NCI-H524 (cell line): ENCODE results near the gene F11R.
"Not testable (repeated sequence)": the region's sequence is repeated elsewhere in the genome, so short reads cannot be mapped to it uniquely, and the experiment has no call there.

Experiments used
- DNase-seq, 2 experiments: peaks; one replicate each; lab custom pipeline; 2025; lab: John Stamatoyannopoulos, UW

Gene F11R

GRCh38 chr1:160971618-160972056 is 49.3 kb downstream of the F11R start:
- no peak for DNase-seq

- DNase-seq, result peak; percentile 13 to 46
These were observed 57.4 kb downstream of the F11R start for GRCh38 chr1:160963521-160963920.

GRCh38 chr1:160961419-160961818 is 59.5 kb downstream of the F11R start:
- no peak for DNase-seq

- no peak for DNase-seq
These were observed 64.0 kb downstream of the F11R start for GRCh38 chr1:160956966-160957365.

- DNase-seq, result peak; percentile 7 to 10
These were observed 66.5 kb downstream of the F11R start, which contains the start of gene ITLN2 for GRCh38 chr1:160954158-160955104. Gene ITLN2 (minus strand): TSS chr1:160954809. CDS start chr1:160954741, 68 bp downstream.

- no peak for DNase-seq
These were observed 67.9 kb downstream of the F11R start for GRCh38 chr1:160953030-160953429.

- DNase-seq, result no peak
These were observed 68.8 kb downstream of the F11R start for GRCh38 chr1:160952129-160952510.

GRCh38 chr1:160951443-160952128 is 69.4 kb downstream of the F11R start:
- DNase-seq, result peak in 1 of 2 experiments; percentile 25

- DNase-seq, result no peak
These were observed 70.3 kb downstream of the F11R start for GRCh38 chr1:160950657-160951056.

- no peak for DNase-seq
These were observed 71.1 kb downstream of the F11R start for GRCh38 chr1:160949881-160950280.

- not testable (repeated sequence) for DNase-seq
These were observed 71.6 kb downstream of the F11R start for GRCh38 chr1:160949216-160949880.

- DNase-seq, result not testable (repeated sequence)
These were observed 73.7 kb downstream of the F11R start for GRCh38 chr1:160947174-160947759.

GRCh38 chr1:160945881-160946280 is 75.1 kb downstream of the F11R start:
- not testable (repeated sequence) for DNase-seq
